Liver (tissue), 3 donors: ENCODE data around the gene PKD2L1.

Experiments
- CTCF ChIP-seq: fragments of 150-350 bp; IDR thresholded peaks from 2 replicates; pipeline ENCODE4 v1.5.1; 2017; ENCODE audit warnings: improper control_type of control experiment, low read depth, low read length; ENCODE audit not compliant: missing input control
- RAD21 ChIP-seq, 2 donors: IDR thresholded peaks; 2 replicates each; pipeline ENCODE4 v1.6.1; 2016; ENCODE audit warnings: antibody characterized with exemption in 2 of 2, mild to moderate bottlenecking in 2 of 2
- donor health status: healthy.
- donor health status: healthy.

- TF ChIP-seq RAD21 (IDR thresholded peaks at IDR 0.05) (peak; percentile 99 to 100), CTCF (peak; percentile 95)
Measured at GRCh38 chr10:100338434-100339036, 8.5 kb upstream of the PKD2L1 start.
